SK-N-SH (cell line): ENCODE results near the gene COL10A1.

Source experiments
- CTCF ChIP-seq: fragments of 200-600 bp; sonication (generic); IDR thresholded peaks from 2 replicates; pipeline ENCODE4 v1.6.1; 2017; ENCODE audit warnings: antibody characterized with exemption, mild to moderate bottlenecking, moderate library complexity
- FOSL2 ChIP-seq: IDR thresholded peaks from 2 replicates; pipeline ENCODE4 v1.4.0; 2012; ENCODE audit warnings: low read depth, mild to moderate bottlenecking, moderate library complexity, borderline replicate concordance
- GABPA ChIP-seq: IDR thresholded peaks from 2 replicates; pipeline ENCODE4 v1.4.0; 2012; ENCODE audit warnings: low read depth, mild to moderate bottlenecking
- JUND ChIP-seq: IDR thresholded peaks from 2 replicates; pipeline ENCODE4 v1.4.0; 2012
- NFIC ChIP-seq: IDR thresholded peaks from 2 replicates; pipeline ENCODE4 v1.4.0; 2012; ENCODE audit warnings: borderline replicate concordance
- NRF1 ChIP-seq: IDR thresholded peaks from 2 replicates; pipeline ENCODE4 v1.6.1; 2012; ENCODE audit warnings: low read depth, mild to moderate bottlenecking, low read length
- PBX3 ChIP-seq: IDR thresholded peaks from 2 replicates; pipeline ENCODE4; 2012
- RAD21 ChIP-seq: IDR thresholded peaks from 2 replicates; pipeline ENCODE4 v1.6.1; 2012; ENCODE audit warnings: mild to moderate bottlenecking, low read length
- USF2 ChIP-seq: fragments of 150-350 bp; IDR thresholded peaks from 2 replicates; pipeline ENCODE4 v1.6.1; 2017; ENCODE audit warnings: antibody characterized with exemption, low read length, low read depth, borderline replicate concordance

GRCh38 chr6:116073765-116074440 lies 52.0 kb downstream of the COL10A1 start:
- TF ChIP-seq FOSL2 (no peak), CTCF (no peak), GABPA (no peak), RAD21 (no peak), USF2 (no peak), JUND (no peak), NRF1 (no peak), PBX3 (no peak), NFIC (no peak)
